NCI-H146 (cell line): ENCODE results near the gene GRK3.

Source experiments
- DNase-seq: peaks from one replicate; lab custom pipeline; 2025; lab: John Stamatoyannopoulos, UW

GRK3 gene

GRCh38 chr22:25760294-25760693, 195.8 kb downstream of the GRK3 start:
- no peak for DNase-seq

- DNase-seq: no peak
Observed at GRCh38 chr22:25760848-25761595, 196.5 kb downstream of the GRK3 start.

- no peak for DNase-seq
Observed at GRCh38 chr22:25762147-25762546, 197.7 kb downstream of the GRK3 start.

- no peak for DNase-seq
Observed at GRCh38 chr22:25763239-25763777, 198.8 kb downstream of the GRK3 start.

- DNase-seq: no peak
Observed at GRCh38 chr22:25764270-25765015, 200.0 kb downstream of the GRK3 start.

GRCh38 chr22:25765016-25765367, 200.5 kb downstream of the GRK3 start:
- DNase-seq: no peak

GRCh38 chr22:25765801-25766200, 201.3 kb downstream of the GRK3 start:
- no peak for DNase-seq

GRCh38 chr22:25766418-25766817, 201.9 kb downstream of the GRK3 start:
- DNase-seq: no peak

- no peak for DNase-seq
Observed at GRCh38 chr22:25770333-25770732, 205.9 kb downstream of the GRK3 start.

GRCh38 chr22:25772288-25772687, 207.8 kb downstream of the GRK3 start:
- DNase-seq: no peak

GRCh38 chr22:25774575-25775026, 210.1 kb downstream of the GRK3 start:
- no peak for DNase-seq

GRCh38 chr22:25775531-25775930, 211.1 kb downstream of the GRK3 start:
- no peak for DNase-seq

GRCh38 chr22:25777411-25777810, 212.9 kb downstream of the GRK3 start:
- DNase-seq: no peak

GRCh38 chr22:25777870-25778269, 213.4 kb downstream of the GRK3 start:
- peak; percentile 39 for DNase-seq
